Parathyroid adenoma (tissue), 2 donors: Measurements from ENCODE around the gene CPSF2.
"Not testable (repeated sequence)": the region's sequence is repeated elsewhere in the genome, so short reads cannot be mapped to it uniquely, and the experiment has no call there.

Experiments
- H2AFZ ChIP-seq: fragments of 300-600 bp; sonication (generic); one replicate; pipeline ENCODE4 v1.7.0; 2017; ENCODE audit warnings: antibody characterized with exemption, mild to moderate bottlenecking
- H3K27ac ChIP-seq: fragments of 300-600 bp; sonication (generic); one replicate; pipeline ENCODE4 v1.7.0; 2017
- H3K27me3 ChIP-seq: fragments of 300-600 bp; sonication (generic); one replicate; pipeline ENCODE4 v1.7.0; 2017; ENCODE audit warnings: low read length; ENCODE audit not compliant: control insufficient read depth, insufficient read depth
- H3K36me3 ChIP-seq: fragments of 300-600 bp; sonication (generic); one replicate; pipeline ENCODE4 v1.7.0; 2017; ENCODE audit warnings: low read length; ENCODE audit not compliant: control insufficient read depth, insufficient read depth
- H3K4me1 ChIP-seq: fragments of 300-600 bp; sonication (generic); one replicate; pipeline ENCODE4 v1.7.0; 2017; ENCODE audit warnings: control low read depth
- H3K4me2 ChIP-seq: fragments of 300-600 bp; sonication (generic); one replicate; pipeline ENCODE4 v1.7.0; 2017; ENCODE audit warnings: low read length
- H3K4me3 ChIP-seq: fragments of 300-600 bp; sonication (generic); one replicate; pipeline ENCODE4 v1.7.0; 2017; ENCODE audit warnings: low read depth, low read length
- H3K79me2 ChIP-seq: fragments of 300-600 bp; sonication (generic); one replicate; pipeline ENCODE4 v1.7.0; 2017; ENCODE audit warnings: control low read depth
- H3K9ac ChIP-seq: fragments of 300-600 bp; sonication (generic); one replicate; pipeline ENCODE4 v1.7.0; 2017; ENCODE audit warnings: mild to moderate bottlenecking
- H3K9me3 ChIP-seq: fragments of 300-600 bp; sonication (generic); one replicate; pipeline ENCODE4 v1.7.0; 2017; ENCODE audit warnings: low read length; ENCODE audit not compliant: control insufficient read depth
- CTCF ChIP-seq: fragments of 300-600 bp; sonication (generic); IDR thresholded peaks from one replicate; pipeline ENCODE4 v1.7.0; 2017; ENCODE audit warnings: antibody characterized with exemption, mild to moderate bottlenecking
- donor health status: primary hyperparathyroidism.

Gene CPSF2

DNA sequence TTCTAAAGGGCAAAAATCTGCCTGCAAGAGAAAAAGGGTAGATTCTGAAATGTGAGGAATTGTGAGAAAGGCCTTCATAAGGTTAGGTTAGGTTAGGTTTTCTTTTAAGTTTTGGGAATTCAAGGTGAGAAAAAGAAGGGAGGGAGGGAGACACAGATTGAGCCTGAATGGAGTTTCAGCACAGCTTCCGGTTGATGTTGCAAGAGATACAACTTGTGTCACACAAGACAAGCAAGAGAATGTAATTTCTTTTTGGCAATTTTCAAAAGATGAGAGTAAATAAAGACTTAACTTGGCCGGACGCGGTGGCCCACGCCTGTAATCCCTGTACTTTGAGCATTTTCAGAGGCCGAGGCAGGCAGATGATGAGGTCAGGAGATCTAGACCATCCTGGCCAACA lies 63.8 kb downstream of the CPSF2 start:
- no peak for TF ChIP-seq CTCF
- Histone ChIP-seq H2AFZ (no peak overlapping the region), H3K27me3 (no peaks in the 10 kb centered on the region)

DNA sequence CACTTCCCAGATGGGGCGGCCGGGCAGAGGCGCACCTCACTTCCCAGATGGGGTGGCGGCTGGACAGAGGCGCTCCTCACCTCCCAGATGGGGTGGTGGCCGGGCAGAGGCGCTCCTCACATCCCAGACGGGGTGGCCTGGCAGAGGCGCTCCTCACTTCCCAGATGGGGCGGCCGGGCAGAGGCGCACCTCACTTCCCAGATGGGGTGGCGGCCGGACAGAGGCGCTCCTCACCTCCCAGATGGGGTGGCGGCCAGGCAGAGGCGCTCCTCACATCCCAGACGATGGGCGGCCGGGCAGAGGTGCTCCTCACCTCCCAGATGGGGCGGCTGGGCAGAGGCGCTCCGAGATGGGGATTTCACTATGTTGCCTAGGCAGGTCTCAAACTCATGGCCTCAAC lies 65.8 kb downstream of the CPSF2 start:
- H3K9ac ChIP-seq, H3K9me3 ChIP-seq, H3K4me3 ChIP-seq, H3K79me2 ChIP-seq, H3K27me3 ChIP-seq, H2AFZ ChIP-seq, H3K4me2 ChIP-seq, H3K27ac ChIP-seq, H3K4me1 ChIP-seq, H3K36me3 ChIP-seq: not testable (repeated sequence)

More for the DNA sequence above, 63.8 kb downstream of the CPSF2 start:
- Histone ChIP-seq H3K79me2 (no peaks in the 10 kb centered on the region), H3K4me1 (no peaks in the 10 kb centered on the region), H3K36me3 (no peaks in the 10 kb centered on the region), H3K27ac (no peak overlapping the region), H3K9me3 (no peaks in the 10 kb centered on the region), H3K9ac (no peak overlapping the region), H3K4me3 (no peak overlapping the region), H3K4me2 (no peak overlapping the region)

DNA sequence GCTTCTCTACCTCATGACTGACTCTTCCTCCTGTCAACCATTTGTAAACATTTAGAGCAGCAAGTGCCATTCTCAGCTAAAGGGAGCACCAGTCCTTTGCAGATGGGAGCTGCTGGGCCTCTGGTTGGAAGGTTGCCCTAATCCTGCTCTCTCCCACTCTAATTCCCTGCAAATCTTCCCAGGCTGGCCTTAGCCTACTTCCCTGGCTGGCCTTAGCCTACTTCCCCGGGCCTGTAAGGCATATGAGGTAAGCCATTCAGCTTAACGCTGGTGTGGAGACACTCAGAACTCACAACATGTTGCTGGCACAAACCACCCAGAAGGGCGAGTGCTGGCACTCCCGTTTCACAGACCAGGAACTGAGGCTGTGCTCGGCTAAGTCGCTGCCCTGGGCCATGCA lies 69.0 kb downstream of the CPSF2 start:
- no peaks in the 10 kb centered on the region for H3K79me2 ChIP-seq
- no peak overlapping the region for H3K4me3 ChIP-seq
- no peak for TF ChIP-seq CTCF
- no peak overlapping the region for H2AFZ ChIP-seq
- H3K36me3 ChIP-seq: no peaks in the 10 kb centered on the region
- H3K9me3 ChIP-seq: no peaks in the 10 kb centered on the region
- no peak overlapping the region for H3K4me2 ChIP-seq
- no peak overlapping the region for H3K9ac ChIP-seq
- no peaks in the 10 kb centered on the region for H3K27me3 ChIP-seq
- H3K27ac ChIP-seq: no peak overlapping the region
- no peaks in the 10 kb centered on the region for H3K4me1 ChIP-seq

- Histone ChIP-seq H2AFZ (no peak overlapping the region), H3K4me1 (no peaks in the 10 kb centered on the region), H3K9ac (no peak overlapping the region), H3K4me3 (no peak overlapping the region), H3K79me2 (no peaks in the 10 kb centered on the region), H3K36me3 (no peaks in the 10 kb centered on the region), H3K27me3 (no peaks in the 10 kb centered on the region), H3K9me3 (no peaks in the 10 kb centered on the region), H3K27ac (no peak overlapping the region), H3K4me2 (no peak overlapping the region)
- TF ChIP-seq CTCF: no peak
These were observed 77.0 kb downstream of the CPSF2 start for GRCh38 chr14:92198804-92199203.

DNA sequence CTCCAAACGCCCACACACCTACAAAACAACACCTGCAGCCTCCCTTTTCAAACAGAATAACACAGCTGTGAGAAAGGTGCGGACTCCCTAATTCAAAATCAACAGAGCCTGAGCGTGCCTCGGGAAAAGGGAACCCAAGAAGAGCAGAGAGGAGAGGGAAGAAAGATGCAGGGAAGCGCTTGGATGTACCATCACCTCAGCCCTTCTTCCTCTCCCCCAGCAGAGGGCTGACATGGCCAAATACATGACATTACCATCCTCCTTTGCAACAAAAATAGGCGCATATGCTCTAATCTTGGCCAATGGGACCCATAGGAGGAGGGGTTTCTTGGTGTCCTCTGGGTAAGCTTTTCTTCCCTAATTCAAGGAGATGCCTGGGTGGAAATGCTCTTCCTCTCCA lies 78.0 kb downstream of the CPSF2 start:
- H3K27me3 ChIP-seq: no peaks in the 10 kb centered on the region
- no peak for TF ChIP-seq CTCF

More for the DNA sequence above, 78.0 kb downstream of the CPSF2 start:
- Histone ChIP-seq H3K79me2 (no peaks in the 10 kb centered on the region), H3K36me3 (no peaks in the 10 kb centered on the region), H2AFZ (no peak overlapping the region), H3K4me2 (no peak overlapping the region), H3K9me3 (no peaks in the 10 kb centered on the region), H3K27ac (no peak overlapping the region), H3K4me3 (no peak overlapping the region), H3K4me1 (no peaks in the 10 kb centered on the region), H3K9ac (no peak overlapping the region)
